Measurements from ENCODE around the gene ASPSCR1. TPM values are rescaled to one million over a fixed set of nuclear protein-coding genes. Genes with fewer than 3 reads are reported as not detected.
A peak's percentile ranks its signal among the peaks of the same experiment; 100 is the strongest.

The ASPSCR1 gene
- total and polyA plus RNA-seq, 4 donors, result 15.0 to 108 (median 30.4) TPM

DNA sequence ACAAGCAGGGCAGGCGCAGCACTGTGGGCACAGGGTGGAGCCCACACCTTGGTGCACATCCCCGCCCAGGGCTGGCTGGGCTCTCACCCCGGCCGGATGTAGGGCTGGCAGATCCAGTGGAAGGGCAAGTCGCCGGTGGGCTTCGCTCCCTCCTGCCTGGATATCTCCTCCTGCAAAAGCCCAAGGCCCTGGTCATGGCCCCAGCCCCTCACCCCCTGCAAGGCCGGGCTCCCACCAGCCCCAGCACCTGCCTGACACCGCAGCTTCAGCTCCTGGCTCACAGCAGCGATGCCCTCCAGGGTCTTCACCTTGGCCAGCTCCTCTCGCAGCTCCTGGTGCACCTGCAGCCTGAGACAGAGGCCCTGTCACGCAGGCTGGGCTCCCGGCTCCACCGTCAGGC lies 83.2 kb downstream of the ASPSCR1 start:
- H3K9me3 ChIP-seq (ENCODE audit: control insufficient read depth, low read length), result no peaks in the 10 kb centered on the region
- no peaks in the 10 kb centered on the region for H3K27me3 ChIP-seq (ENCODE audit: control insufficient read depth in 1 of 2, insufficient read depth in 2 of 2, low read length in 1 of 2)
- 86 to 88% methylated on average over 9 to 14 of the region's 14 CpGs for WGBS, 2 donors
- no peak for DNase-seq
- H3K4me1 ChIP-seq (ENCODE audit: control insufficient read depth in 1 of 2, insufficient read depth in 2 of 2, low read length in 2 of 2), result no peaks in the 10 kb centered on the region
- no peak overlapping the region for H3K27ac ChIP-seq (ENCODE audit: low read depth in 1 of 2, low read length in 2 of 2)
- intact Hi-C loops (cut with DNase I), result no loop called here
- H3K4me3 ChIP-seq (ENCODE audit: low read length in 2 of 2), result no peak overlapping the region
- peaks cover 0 to 6% of the 10 kb centered on the region in 2 donors for H3K36me3 ChIP-seq (ENCODE audit: control insufficient read depth in 1 of 2, insufficient read depth in 2 of 2, low read length in 1 of 2)
- ATAC-seq (ENCODE audit: low FRiP score), result no peak

DNA sequence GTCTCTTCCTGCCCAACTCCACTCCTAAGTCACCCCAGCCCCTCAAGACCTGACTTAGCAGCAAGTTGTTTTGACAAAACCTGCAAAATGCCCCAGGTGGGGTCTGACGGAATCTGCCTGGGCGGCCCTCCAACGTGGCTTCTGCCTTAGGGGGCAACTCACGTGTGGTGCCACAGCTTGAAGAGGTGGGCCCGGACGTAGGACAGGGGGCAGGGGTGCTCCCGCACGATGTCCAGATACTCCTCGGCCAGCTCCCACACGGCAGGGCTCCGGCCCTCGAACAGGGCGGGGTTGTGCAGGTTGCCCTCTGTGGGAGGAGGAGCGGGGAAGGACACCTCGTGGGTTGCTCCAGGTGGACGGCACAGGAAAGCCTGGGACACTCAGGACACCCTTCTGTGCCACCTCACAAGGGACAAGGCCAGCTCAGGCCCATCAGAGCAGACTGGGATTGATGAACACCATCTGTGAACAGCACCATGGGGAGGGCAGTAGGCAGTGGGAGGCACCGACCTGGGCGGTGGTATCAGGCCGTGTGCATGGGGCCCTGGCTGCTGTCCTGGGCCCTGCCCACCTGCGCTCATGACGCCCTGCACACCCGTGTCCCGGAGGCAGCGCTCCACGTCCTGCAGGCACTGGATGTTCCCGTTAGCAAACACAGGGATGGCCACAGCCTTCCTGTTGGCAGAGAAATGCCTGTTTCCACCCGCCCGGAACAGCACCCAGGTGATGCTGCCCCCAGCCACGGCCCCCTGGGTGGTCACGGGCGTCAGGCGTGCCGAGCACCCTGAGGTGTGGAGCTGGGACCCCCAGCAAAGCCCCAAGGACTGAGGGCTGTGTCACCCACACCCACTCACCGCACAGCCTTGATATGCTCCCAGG lies 83.9 kb downstream of the ASPSCR1 start:
- Histone ChIP-seq H3K4me3 (ENCODE audit: low read length in 2 of 2) (no peak overlapping the region), H3K9me3 (ENCODE audit: control insufficient read depth, low read length) (no peaks in the 10 kb centered on the region), H3K4me1 (ENCODE audit: control insufficient read depth in 1 of 2, insufficient read depth in 2 of 2, low read length in 2 of 2) (no peaks in the 10 kb centered on the region), H3K27me3 (ENCODE audit: control insufficient read depth in 1 of 2, insufficient read depth in 2 of 2, low read length in 1 of 2) (no peaks in the 10 kb centered on the region), H3K36me3 (ENCODE audit: control insufficient read depth in 1 of 2, insufficient read depth in 2 of 2, low read length in 1 of 2) (peaks cover 0 to 6% of the 10 kb centered on the region in 2 donors), H3K27ac (ENCODE audit: low read depth in 1 of 2, low read length in 2 of 2) (no peak overlapping the region)
- intact Hi-C loops (cut with DNase I), result no loop called here
- DNase-seq (no peak), ATAC-seq (ENCODE audit: low FRiP score) (no peak)
- WGBS, 2 donors, result 84 to 86% methylated on average over 34 of the region's 34 CpGs

DNA sequence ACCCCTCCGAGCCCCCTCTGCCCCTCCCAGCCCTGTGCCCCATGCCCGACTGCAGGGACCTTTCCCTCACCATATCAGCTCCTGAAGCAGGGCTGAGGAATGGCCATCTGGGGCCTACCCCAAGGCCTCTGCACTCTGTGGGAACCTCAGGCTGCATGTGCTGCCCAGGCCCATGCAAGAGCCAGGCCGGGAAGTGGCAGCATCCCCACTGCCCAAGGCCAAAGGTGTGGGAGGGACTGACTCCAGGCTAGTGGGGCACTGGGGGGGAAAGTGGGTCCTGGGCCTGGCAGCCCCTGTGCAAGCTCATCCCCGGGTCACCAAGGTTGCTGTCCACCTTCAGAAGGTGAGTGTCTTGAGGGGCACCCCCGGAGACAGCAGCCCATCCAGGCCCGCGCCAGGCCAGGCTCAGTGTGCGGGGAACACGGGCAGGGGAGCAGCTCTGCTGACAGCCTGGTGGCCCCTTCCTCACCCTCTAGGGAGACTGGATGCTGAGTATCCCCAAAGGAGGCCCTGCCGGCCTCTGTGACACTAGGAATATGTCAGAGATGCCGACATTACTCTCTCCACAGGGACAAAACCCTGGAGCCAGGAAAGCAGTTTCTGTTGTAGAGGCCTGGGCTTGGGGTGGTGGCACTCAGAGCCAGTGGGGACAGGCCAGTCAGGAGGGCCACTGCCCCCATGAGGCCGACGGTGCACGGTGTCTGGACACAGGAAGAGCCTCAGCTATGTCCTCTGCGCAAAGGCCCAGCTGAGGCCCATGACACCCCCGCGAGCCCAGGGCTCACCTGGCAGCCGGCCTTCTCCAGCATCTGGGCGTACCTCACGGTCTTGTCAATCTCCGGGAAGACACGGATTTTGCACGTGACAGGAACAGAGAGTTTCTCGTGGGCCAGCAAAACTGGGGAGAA lies 84.9 kb downstream of the ASPSCR1 start:
- peaks cover 0 to 6% of the 10 kb centered on the region in 2 donors for H3K36me3 ChIP-seq (ENCODE audit: control insufficient read depth in 1 of 2, insufficient read depth in 2 of 2, low read length in 1 of 2)
- WGBS, 2 donors, result 81 to 86% methylated on average over 23 to 24 of the region's 24 CpGs
- H3K4me1 ChIP-seq (ENCODE audit: control insufficient read depth in 1 of 2, insufficient read depth in 2 of 2, low read length in 2 of 2), result no peaks in the 10 kb centered on the region
- DNase-seq (no peak), ATAC-seq (ENCODE audit: low FRiP score) (no peak)
- intact Hi-C loops (cut with DNase I), result no loop called here
- no peak overlapping the region for H3K4me3 ChIP-seq (ENCODE audit: low read length in 2 of 2)
- no peaks in the 10 kb centered on the region for H3K9me3 ChIP-seq (ENCODE audit: control insufficient read depth, low read length)
- H3K27me3 ChIP-seq (ENCODE audit: control insufficient read depth in 1 of 2, insufficient read depth in 2 of 2, low read length in 1 of 2), result no peaks in the 10 kb centered on the region
- no peak overlapping the region for H3K27ac ChIP-seq (ENCODE audit: low read depth in 1 of 2, low read length in 2 of 2)

DNA sequence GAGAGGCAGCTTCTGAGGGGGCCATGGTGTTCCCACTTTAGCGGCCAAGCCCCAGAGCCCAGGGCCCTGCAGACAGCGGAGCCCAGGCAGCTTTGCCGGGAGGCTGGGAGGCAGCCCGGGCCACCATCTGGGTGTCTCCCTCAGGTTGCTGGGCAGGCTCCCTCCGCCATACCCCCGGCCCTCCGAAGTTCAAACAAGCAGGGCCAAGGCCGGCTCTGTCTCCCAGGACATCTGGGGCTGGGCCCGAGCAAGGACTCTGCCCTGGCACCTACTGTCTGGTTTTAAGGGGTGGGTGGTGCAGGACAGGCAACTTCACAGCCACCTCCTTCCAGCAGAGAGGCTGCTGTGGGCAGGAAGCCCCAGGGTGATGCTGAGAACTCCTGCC lies 85.5 kb downstream of the ASPSCR1 start:
- ATAC-seq (ENCODE audit: low FRiP score) (no peak), DNase-seq (no peak)
- H3K4me3 ChIP-seq (ENCODE audit: low read length in 2 of 2), result no peak overlapping the region
- H3K4me1 ChIP-seq (ENCODE audit: control insufficient read depth in 1 of 2, insufficient read depth in 2 of 2, low read length in 2 of 2), result no peaks in the 10 kb centered on the region
- no peak overlapping the region for H3K27ac ChIP-seq (ENCODE audit: low read depth in 1 of 2, low read length in 2 of 2)
- H3K36me3 ChIP-seq (ENCODE audit: control insufficient read depth in 1 of 2, insufficient read depth in 2 of 2, low read length in 1 of 2), result peaks cover 0 to 6% of the 10 kb centered on the region in 2 donors
- no peaks in the 10 kb centered on the region for H3K27me3 ChIP-seq (ENCODE audit: control insufficient read depth in 1 of 2, insufficient read depth in 2 of 2, low read length in 1 of 2)
- intact Hi-C loops (cut with DNase I), result no loop called here
- 89 to 94% methylated on average over 9 of the region's 9 CpGs for WGBS, 2 donors
- H3K9me3 ChIP-seq (ENCODE audit: control insufficient read depth, low read length), result no peaks in the 10 kb centered on the region

DNA sequence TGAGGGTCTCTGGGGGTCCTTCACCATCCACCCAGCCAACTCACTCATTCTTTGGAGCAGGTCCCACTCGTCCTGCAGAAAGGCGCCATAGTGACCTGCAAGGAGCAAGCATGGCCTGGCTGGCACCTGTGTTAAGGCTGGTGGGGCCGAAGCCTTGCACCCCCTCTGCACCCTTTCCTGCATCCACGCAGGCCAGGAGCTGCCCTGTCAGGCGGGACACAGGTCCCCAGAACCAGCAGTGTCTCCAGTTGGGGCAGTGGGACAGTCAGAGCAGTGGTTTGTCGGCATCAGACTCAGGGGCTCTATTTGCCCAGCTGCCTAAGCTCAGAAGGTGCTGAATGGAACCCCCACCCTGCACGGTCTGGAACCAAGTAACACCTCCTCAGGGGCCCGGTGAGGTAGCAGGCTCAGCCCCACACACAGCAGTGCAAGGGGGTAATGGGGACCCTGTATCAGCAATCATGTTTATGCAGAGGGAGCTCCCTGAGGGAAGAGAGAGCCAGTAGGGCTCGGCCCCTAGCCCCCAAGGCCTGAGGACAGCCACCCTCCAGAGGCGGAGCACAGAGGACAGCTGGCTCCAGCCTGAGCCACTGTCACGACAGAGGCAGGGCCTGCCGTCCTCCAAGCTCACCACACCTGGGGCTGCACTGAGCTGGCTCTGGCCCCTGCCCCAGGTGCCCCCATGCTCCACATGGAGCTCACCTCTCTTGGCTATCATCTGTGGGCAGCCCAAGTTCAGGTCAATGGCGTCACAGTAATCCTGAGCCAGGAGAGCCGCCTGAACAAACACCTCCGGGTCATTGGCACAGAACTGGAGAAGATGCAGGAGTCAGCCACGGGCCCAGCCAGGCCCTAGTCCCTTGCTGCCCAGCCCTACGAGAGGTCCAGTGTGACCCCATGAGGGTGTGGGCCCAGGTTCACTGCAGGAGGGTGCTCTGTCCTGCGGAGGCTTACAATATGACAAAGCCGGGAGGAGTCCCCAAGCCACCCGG lies 86.3 kb downstream of the ASPSCR1 start:
- intact Hi-C loops (cut with DNase I), result no loop called here
- H3K4me3 ChIP-seq (ENCODE audit: low read length in 2 of 2), result no peak overlapping the region
- WGBS, 2 donors, result 74 to 78% methylated on average over 20 of the region's 20 CpGs

DNA sequence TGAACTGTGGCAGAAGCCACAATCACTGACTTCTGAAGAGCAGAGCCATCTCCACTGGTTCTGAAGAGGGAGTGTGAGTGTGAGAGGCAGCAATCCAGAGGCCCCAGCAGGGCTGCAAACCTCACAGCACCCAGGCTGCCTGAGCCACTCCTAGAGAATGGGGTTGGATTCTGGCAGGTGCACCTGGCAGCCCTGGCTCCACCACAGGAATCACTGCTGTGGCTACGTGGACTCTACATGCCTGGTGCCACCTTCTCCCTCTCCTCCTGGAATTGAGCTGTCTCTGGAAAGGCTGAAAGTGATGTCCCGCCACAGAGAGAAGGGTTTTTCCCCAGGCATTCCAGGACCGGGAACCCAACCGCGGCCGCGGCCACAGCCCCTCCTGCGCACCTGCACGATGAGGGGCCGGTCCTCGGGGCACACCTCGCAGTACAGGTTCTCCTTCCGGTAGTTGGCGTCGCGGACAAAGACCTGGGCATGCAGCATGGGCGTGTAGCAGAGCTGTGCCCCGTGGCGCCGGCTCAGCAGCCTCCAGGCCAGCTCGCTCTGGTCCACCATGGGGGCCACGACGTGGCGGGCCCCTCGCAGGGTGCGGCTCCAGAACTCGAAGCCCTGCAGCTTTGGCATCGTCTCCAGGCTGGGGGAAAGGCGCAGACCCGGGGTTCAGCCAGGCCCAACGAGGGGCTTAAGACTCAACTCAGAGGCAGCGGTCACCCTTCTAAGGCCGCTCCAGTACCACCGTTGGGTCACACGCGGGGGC lies 87.2 kb downstream of the ASPSCR1 start:
- Histone ChIP-seq H3K27me3 (ENCODE audit: control insufficient read depth in 1 of 2, insufficient read depth in 2 of 2, low read length in 1 of 2) (no peaks in the 10 kb centered on the region), H3K9me3 (ENCODE audit: control insufficient read depth, low read length) (no peaks in the 10 kb centered on the region), H3K27ac (ENCODE audit: low read depth in 1 of 2, low read length in 2 of 2) (no peak overlapping the region), H3K4me3 (ENCODE audit: low read length in 2 of 2) (peak overlapping the region; percentile 60 to 80), H3K4me1 (ENCODE audit: control insufficient read depth in 1 of 2, insufficient read depth in 2 of 2, low read length in 2 of 2) (no peaks in the 10 kb centered on the region), H3K36me3 (ENCODE audit: control insufficient read depth in 1 of 2, insufficient read depth in 2 of 2, low read length in 1 of 2) (peaks cover 0 to 6% of the 10 kb centered on the region in 2 donors)
- intact Hi-C loops (cut with DNase I), result no loop called here
- 27 to 34% methylated on average over 36 of the region's 36 CpGs for WGBS, 2 donors
- no peak for ATAC-seq (ENCODE audit: low FRiP score)
- no peak for DNase-seq

More for the DNA sequence above, 86.3 kb downstream of the ASPSCR1 start:
- Histone ChIP-seq H3K4me1 (ENCODE audit: control insufficient read depth in 1 of 2, insufficient read depth in 2 of 2, low read length in 2 of 2) (no peaks in the 10 kb centered on the region), H3K36me3 (ENCODE audit: control insufficient read depth in 1 of 2, insufficient read depth in 2 of 2, low read length in 1 of 2) (peaks cover 0 to 6% of the 10 kb centered on the region in 2 donors), H3K27me3 (ENCODE audit: control insufficient read depth in 1 of 2, insufficient read depth in 2 of 2, low read length in 1 of 2) (no peaks in the 10 kb centered on the region), H3K27ac (ENCODE audit: low read depth in 1 of 2, low read length in 2 of 2) (no peak overlapping the region), H3K9me3 (ENCODE audit: control insufficient read depth, low read length) (no peaks in the 10 kb centered on the region)
- DNase-seq (no peak), ATAC-seq (ENCODE audit: low FRiP score) (no peak)

DNA sequence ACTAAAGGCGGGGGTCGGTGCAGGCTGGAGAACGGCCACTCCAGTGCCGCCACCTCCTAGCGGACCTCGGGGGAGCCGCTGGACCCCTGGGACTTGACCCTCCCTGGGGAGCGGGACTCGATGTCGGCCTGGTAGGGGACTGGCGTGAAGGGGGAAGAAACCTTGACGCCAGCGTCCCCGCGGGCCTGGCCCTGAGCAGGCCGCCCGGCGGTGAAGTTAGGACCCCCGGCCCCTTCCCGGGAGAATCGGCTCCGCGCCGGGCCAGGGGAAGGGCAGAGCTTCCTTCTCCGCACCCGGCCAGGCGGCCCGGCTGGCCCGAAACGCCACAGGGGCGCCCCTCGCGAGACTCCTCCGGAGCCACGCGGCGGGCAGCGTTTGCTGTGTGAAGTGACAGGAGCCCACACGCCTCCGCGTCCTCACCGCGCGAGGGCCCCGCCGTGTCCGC lies 87.8 kb downstream of the ASPSCR1 start:
- 0 to 1% methylated on average over 31 to 47 of the region's 47 CpGs for WGBS, 2 donors
- intact Hi-C loops (cut with DNase I), result no loop called here

More for the DNA sequence above, 87.8 kb downstream of the ASPSCR1 start:
- ATAC-seq (ENCODE audit: low FRiP score), result peak; percentile 19
- H3K9me3 ChIP-seq (ENCODE audit: control insufficient read depth, low read length), result no peaks in the 10 kb centered on the region
- H3K4me3 ChIP-seq (ENCODE audit: low read length in 2 of 2), result peak overlapping the region; percentile 60 to 80
- peak overlapping the region in 1 of 2 donors; percentile 23 for H3K27ac ChIP-seq (ENCODE audit: low read depth in 1 of 2, low read length in 2 of 2)
- no peaks in the 10 kb centered on the region for H3K4me1 ChIP-seq (ENCODE audit: control insufficient read depth in 1 of 2, insufficient read depth in 2 of 2, low read length in 2 of 2)
- H3K36me3 ChIP-seq (ENCODE audit: control insufficient read depth in 1 of 2, insufficient read depth in 2 of 2, low read length in 1 of 2), result peaks cover 0 to 4% of the 10 kb centered on the region in 2 donors
- H3K27me3 ChIP-seq (ENCODE audit: control insufficient read depth in 1 of 2, insufficient read depth in 2 of 2, low read length in 1 of 2), result no peaks in the 10 kb centered on the region
- DNase-seq, result no peak

Data from aorta (tissue), 5 donors.